ENCODE results near the gene SNRNP70.
"Not testable (repeated sequence)": the region's sequence is repeated elsewhere in the genome, so short reads cannot be mapped to it uniquely, and the experiment has no call there.

Gene SNRNP70

DNA sequence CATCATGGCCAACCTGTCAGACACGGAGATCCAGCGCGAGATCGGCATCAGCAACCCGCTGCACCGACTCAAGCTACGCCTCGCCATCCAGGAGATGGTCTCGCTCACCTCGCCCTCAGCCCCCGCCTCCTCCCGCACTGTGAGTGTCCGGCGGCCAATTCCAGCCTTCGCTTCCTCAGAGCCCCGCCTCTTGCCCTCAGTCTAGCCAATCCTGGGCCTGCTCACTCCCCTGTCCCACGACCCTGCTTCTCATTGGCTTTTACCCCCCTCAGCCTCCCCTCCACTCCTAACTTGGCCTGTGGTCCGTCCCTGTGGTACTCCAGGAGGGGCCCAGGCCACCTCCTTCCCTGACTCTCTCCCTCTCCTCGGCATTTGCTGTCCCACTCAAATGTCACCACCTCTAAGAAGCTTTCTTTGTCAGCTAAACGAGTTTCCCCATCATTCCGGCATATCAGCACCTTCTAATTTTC, 57.6 kb downstream of the SNRNP70 start:
- ATAC-seq: peak; percentile 99
- TF ChIP-seq ZC3H10 (CRISPR knock-in tag; IDR thresholded peaks at IDR 0.05) (no peak), ZNF8 (CRISPR knock-in tag; IDR thresholded peaks at IDR 0.05) (peak; percentile 74), OSR1 (CRISPR knock-in tag; IDR thresholded peaks at IDR 0.05) (no peak), ZFP3 (CRISPR knock-in tag; IDR thresholded peaks at IDR 0.05) (no peak), ESRRG (CRISPR knock-in tag; IDR thresholded peaks at IDR 0.05) (no peak)

DNA sequence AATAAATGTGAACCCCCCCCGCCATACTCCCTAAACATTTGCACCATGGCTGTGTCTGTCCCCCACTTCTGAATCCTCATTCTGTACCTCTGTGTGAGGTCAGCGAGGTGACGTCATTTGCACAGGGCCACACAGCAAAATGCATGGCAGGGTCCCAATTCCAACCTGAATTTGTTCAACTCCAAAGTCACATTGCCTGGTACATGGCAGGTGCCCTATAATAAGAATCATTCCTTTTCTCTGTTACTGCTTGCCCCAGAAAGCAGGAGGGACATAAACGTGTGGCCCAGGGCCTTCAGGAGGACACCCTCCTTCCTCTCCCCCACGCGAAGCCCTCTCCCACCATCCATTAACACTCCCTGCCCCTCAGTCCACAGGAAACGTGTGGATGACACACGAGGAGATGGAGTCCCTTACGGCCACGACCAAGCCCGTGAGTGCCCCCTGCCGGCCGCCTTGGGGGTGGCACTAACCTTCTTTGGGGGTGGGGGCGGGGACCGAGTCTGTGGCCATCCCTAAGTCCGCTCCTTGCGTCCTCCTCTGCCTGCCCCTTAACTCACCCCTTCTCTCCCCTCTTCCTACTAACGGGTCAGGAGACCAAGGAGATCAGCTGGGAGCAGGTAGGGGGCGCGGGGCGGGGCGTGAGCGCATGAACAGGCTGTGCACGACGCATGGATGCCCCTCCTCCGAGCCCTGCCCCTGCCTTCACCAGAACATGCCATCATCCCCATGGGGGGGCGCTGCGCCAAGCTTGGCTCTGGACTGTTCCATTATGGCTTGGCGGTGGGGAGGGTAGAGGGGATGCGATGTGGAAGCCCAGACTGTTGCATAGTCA, 60.5 kb downstream of the SNRNP70 start:
- ATAC-seq: 0 out of 3 replicates have a peak, but pooled peaks have one; percentile 5
- TF ChIP-seq ZNF565 (CRISPR knock-in tag; conservative IDR thresholded peaks at IDR 0.05; ENCODE audit: low read depth) (no peak), BACH2 (CRISPR knock-in tag; IDR thresholded peaks at IDR 0.05; ENCODE audit: borderline replicate concordance) (no peak), PPARA (CRISPR knock-in tag; IDR thresholded peaks at IDR 0.05; ENCODE audit: borderline replicate concordance) (no peak), ZC3H10 (CRISPR knock-in tag; IDR thresholded peaks at IDR 0.05) (no peak), SNAI2 (CRISPR knock-in tag; IDR thresholded peaks at IDR 0.05) (no peak), OSR1 (CRISPR knock-in tag; IDR thresholded peaks at IDR 0.05) (no peak), GLIS3 (CRISPR knock-in tag; IDR thresholded peaks at IDR 0.05) (no peak), RARB (CRISPR knock-in tag; IDR thresholded peaks at IDR 0.05) (no peak)
- TF ChIP-seq, protein P1, sequence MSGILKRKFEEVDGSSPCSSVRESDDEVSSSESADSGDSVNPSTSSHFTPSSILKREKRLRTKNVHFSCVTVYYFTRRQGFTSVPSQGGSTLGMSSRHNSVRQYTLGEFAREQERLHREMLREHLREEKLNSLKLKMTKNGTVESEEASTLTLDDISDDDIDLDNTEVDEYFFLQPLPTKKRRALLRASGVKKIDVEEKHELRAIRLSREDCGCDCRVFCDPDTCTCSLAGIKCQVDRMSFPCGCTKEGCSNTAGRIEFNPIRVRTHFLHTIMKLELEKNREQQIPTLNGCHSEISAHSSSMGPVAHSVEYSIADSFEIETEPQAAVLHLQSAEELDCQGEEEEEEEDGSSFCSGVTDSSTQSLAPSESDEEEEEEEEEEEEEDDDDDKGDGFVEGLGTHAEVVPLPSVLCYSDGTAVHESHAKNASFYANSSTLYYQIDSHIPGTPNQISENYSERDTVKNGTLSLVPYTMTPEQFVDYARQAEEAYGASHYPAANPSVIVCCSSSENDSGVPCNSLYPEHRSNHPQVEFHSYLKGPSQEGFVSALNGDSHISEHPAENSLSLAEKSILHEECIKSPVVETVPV (CRISPR knock-in tag; IDR thresholded peaks at IDR 0.05): no peak
- TF ChIP-seq, protein P2, sequence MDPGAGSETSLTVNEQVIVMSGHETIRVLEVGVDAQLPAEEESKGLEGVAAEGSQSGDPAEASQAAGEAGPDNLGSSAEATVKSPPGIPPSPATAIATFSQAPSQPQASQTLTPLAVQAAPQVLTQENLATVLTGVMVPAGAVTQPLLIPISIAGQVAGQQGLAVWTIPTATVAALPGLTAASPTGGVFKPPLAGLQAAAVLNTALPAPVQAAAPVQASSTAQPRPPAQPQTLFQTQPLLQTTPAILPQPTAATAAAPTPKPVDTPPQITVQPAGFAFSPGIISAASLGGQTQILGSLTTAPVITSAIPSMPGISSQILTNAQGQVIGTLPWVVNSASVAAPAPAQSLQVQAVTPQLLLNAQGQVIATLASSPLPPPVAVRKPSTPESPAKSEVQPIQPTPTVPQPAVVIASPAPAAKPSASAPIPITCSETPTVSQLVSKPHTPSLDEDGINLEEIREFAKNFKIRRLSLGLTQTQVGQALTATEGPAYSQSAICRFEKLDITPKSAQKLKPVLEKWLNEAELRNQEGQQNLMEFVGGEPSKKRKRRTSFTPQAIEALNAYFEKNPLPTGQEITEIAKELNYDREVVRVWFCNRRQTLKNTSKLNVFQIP (CRISPR knock-in tag; IDR thresholded peaks at IDR 0.05; ENCODE audit: borderline replicate concordance, low read depth): no peak
- TF ChIP-seq, protein P3, sequence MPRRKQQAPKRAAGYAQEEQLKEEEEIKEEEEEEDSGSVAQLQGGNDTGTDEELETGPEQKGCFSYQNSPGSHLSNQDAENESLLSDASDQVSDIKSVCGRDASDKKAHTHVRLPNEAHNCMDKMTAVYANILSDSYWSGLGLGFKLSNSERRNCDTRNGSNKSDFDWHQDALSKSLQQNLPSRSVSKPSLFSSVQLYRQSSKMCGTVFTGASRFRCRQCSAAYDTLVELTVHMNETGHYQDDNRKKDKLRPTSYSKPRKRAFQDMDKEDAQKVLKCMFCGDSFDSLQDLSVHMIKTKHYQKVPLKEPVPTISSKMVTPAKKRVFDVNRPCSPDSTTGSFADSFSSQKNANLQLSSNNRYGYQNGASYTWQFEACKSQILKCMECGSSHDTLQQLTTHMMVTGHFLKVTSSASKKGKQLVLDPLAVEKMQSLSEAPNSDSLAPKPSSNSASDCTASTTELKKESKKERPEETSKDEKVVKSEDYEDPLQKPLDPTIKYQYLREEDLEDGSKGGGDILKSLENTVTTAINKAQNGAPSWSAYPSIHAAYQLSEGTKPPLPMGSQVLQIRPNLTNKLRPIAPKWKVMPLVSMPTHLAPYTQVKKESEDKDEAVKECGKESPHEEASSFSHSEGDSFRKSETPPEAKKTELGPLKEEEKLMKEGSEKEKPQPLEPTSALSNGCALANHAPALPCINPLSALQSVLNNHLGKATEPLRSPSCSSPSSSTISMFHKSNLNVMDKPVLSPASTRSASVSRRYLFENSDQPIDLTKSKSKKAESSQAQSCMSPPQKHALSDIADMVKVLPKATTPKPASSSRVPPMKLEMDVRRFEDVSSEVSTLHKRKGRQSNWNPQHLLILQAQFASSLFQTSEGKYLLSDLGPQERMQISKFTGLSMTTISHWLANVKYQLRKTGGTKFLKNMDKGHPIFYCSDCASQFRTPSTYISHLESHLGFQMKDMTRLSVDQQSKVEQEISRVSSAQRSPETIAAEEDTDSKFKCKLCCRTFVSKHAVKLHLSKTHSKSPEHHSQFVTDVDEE (CRISPR knock-in tag; IDR thresholded peaks at IDR 0.05): no peak

DNA sequence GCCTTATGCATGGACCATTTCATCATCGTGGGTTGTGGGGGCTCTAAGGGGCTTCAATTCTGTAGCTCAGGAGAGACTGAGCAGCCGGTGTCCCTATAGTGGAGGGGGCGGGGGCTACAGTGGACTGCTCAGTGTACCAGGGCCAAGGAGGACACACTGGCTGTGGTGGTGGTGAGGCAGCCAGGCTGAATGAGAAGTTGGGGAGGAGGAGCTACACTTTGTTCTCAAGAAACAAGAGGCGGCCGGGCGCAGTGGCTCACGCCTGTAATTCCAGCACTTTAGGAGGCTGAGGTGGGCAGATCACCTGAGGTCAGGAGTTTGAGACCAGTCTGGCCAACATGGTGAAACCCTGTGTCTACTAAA, 61.1 kb downstream of the SNRNP70 start:
- not testable (repeated sequence) for ATAC-seq

DNA sequence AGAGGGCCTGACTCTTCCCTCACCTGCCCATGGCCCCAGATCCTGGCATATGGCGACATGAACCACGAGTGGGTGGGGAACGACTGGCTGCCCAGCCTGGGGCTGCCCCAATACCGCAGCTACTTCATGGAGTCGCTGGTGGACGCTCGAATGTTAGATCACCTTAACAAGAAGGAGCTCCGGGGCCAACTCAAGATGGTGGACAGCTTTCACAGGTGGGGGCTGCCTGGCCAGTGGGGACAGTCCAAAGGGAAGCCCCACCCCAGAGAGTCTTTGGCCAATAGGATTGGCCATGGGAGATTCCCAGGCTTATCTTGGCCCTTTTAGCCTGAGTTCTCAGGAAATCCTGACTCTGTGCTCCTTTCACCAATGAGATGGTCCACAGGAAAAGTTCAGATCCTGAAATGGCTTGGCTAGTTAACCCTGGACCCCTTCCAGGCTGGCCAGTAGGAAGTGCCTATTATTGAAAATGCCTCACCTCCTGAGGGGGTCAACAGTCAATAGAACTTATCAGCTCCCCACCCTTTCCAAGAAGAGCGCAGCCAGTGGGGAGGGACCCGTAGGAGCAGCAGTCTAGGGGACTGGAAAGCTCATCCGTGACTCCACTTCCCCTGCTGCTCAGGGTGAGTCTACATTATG, 62.9 kb downstream of the SNRNP70 start:
- no peak for TF ChIP-seq TOX (CRISPR knock-in tag; IDR thresholded peaks at IDR 0.05; ENCODE audit: borderline replicate concordance)
- no peak for TF ChIP-seq OSR1 (CRISPR knock-in tag; IDR thresholded peaks at IDR 0.05)
- no peak for TF ChIP-seq TCF4 (CRISPR knock-in tag; IDR thresholded peaks at IDR 0.05; ENCODE audit: borderline replicate concordance)
- TF ChIP-seq, protein P4, sequence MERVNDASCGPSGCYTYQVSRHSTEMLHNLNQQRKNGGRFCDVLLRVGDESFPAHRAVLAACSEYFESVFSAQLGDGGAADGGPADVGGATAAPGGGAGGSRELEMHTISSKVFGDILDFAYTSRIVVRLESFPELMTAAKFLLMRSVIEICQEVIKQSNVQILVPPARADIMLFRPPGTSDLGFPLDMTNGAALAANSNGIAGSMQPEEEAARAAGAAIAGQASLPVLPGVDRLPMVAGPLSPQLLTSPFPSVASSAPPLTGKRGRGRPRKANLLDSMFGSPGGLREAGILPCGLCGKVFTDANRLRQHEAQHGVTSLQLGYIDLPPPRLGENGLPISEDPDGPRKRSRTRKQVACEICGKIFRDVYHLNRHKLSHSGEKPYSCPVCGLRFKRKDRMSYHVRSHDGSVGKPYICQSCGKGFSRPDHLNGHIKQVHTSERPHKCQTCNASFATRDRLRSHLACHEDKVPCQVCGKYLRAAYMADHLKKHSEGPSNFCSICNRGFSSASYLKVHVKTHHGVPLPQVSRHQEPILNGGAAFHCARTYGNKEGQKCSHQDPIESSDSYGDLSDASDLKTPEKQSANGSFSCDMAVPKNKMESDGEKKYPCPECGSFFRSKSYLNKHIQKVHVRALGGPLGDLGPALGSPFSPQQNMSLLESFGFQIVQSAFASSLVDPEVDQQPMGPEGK (CRISPR knock-in tag; IDR thresholded peaks at IDR 0.05; ENCODE audit: borderline replicate concordance): no peak
- TF ChIP-seq ZNF70 (CRISPR knock-in tag; IDR thresholded peaks at IDR 0.05): no peak
- no peak for ATAC-seq

All from SK-N-SH treated with all-trans-retinoic acid at 6 μM for 48 hours (cell line).